ENCODE data around the gene KAT7.
A peak's percentile ranks its signal among the peaks of the same experiment; 100 is the strongest.

KAT7 gene

GRCh38 chr17:49760932-49761558 lies 27.4 kb upstream of the KAT7 start:
- no peak for DNase-seq (ENCODE audit: low read depth in 3 of 3)

GRCh38 chr17:49762151-49762941 lies 26.1 kb upstream of the KAT7 start:
- DNase-seq (ENCODE audit: low read depth in 3 of 3): no peak

GRCh38 chr17:49763735-49764558 lies 24.5 kb upstream of the KAT7 start, which contains the start of gene FAM117A:
FAM117A (minus strand) TSS chr17:49764131; CDS start chr17:49764087, 44 bp downstream.
- DNase-seq (ENCODE audit: low read depth in 3 of 3): peak; percentile 80 to 95 (median 92)

- DNase-seq (ENCODE audit: low read depth in 3 of 3): no peak
Observed at GRCh38 chr17:49764559-49765180, 23.8 kb upstream of the KAT7 start.

- DNase-seq (ENCODE audit: low read depth in 3 of 3): no peak
Observed at GRCh38 chr17:49766918-49767530, 21.5 kb upstream of the KAT7 start.

- no peak for DNase-seq (ENCODE audit: low read depth in 3 of 3)
Observed at GRCh38 chr17:49775546-49776260, 12.8 kb upstream of the KAT7 start.

GRCh38 chr17:49776551-49777300 lies 11.8 kb upstream of the KAT7 start:
- no peak for DNase-seq (ENCODE audit: low read depth in 3 of 3)

GRCh38 chr17:49777563-49777962 lies 10.9 kb upstream of the KAT7 start:
- DNase-seq (ENCODE audit: low read depth in 3 of 3): no peak

- no peak for DNase-seq (ENCODE audit: low read depth in 3 of 3)
Observed at GRCh38 chr17:49779156-49779738, 9.2 kb upstream of the KAT7 start.

- no peak for DNase-seq (ENCODE audit: low read depth in 3 of 3)
Observed at GRCh38 chr17:49779739-49780231, 8.7 kb upstream of the KAT7 start.

- DNase-seq (ENCODE audit: low read depth in 3 of 3): no peak
Observed at GRCh38 chr17:49783071-49783715, 5.3 kb upstream of the KAT7 start.

GRCh38 chr17:49783791-49784190 lies 4.7 kb upstream of the KAT7 start:
- DNase-seq (ENCODE audit: low read depth in 3 of 3): no peak

GRCh38 chr17:49784636-49785035 lies 3.8 kb upstream of the KAT7 start:
- DNase-seq (ENCODE audit: low read depth in 3 of 3): no peak

- DNase-seq (ENCODE audit: low read depth in 3 of 3): no peak
Observed at GRCh38 chr17:49787884-49788477, 500 bp upstream of the KAT7 start.

- no peak for DNase-seq (ENCODE audit: low read depth in 3 of 3)
Observed at GRCh38 chr17:49789243-49789578, 730 bp downstream of the KAT7 start.

- DNase-seq (ENCODE audit: low read depth in 3 of 3): no peak
Observed at GRCh38 chr17:49793309-49793708, 4.8 kb downstream of the KAT7 start.

- no peak for DNase-seq (ENCODE audit: low read depth in 3 of 3)
Observed at GRCh38 chr17:49795372-49795771, 6.9 kb downstream of the KAT7 start.

GRCh38 chr17:49798182-49798581 lies 9.7 kb downstream of the KAT7 start:
- DNase-seq (ENCODE audit: low read depth in 3 of 3): no peak

- DNase-seq (ENCODE audit: low read depth in 3 of 3): no peak
Observed at GRCh38 chr17:49798738-49799137, 10.3 kb downstream of the KAT7 start.
